K562 (cell line): ENCODE data around the gene GPAT2. TPM values are rescaled to one million over a fixed set of nuclear protein-coding genes. Genes with fewer than 3 reads are reported as not detected.
"Not testable (repeated sequence)": the region's sequence is repeated elsewhere in the genome, so short reads cannot be mapped to it uniquely, and the experiment has no call there.

ENCODE experiments used
- ATAC-seq: fragments of 200-7000 bp; cut with Tn5 transposase; 3 replicates; pipeline ENCODE4 v1.9.1; 2020; ENCODE audit warnings: moderate library complexity
- BruUV-seq: library from RNA; stranded (reverse); fragments of 400-500 nt; replicated peaks from 2 replicates; lab custom pipeline; 2021; lab: Mats Ljungman, UMichigan
- CTCF ChIA-PET: fragments of 300-600 bp; formaldehyde crosslinking; extraction: SDS; loops from one replicate; lab custom pipeline; 2021; ENCODE audit warnings: low intra/inter-chr PET ratio; lab: Yijun Ruan, JAX
- POLR2A ChIA-PET: fragments of 300-600, 350-650 bp; sonication (Branson Sonifier 250); formaldehyde crosslinking; extraction: SDS; loops from one replicate; lab custom pipeline; 2021; ENCODE audit warnings: antibody characterized with exemption, inconsistent platforms; lab: Yijun Ruan, JAX
- DNase-seq, 4 experiments: peaks; one replicate each; pipeline versions ENCODE4 v3.0.0 to v3.0.0-alpha.2; 2011 to 2018; ENCODE audit warnings: low spot score in 3 of 4, mixed read lengths in 3 of 4; ENCODE audit errors: extremely low read depth in 1 of 4
- FAIRE-seq: peaks from 2 replicates; lab custom pipeline; 2011; peaks lifted over from hg19 to GRCh38; lab: Jason Lieb, UNC
- H2AFZ ChIP-seq: 2 replicates; pipeline ENCODE4 v1.6.0; 2011; ENCODE audit warnings: low read depth, low read length, control low read depth, inconsistent platforms
- H3K27ac ChIP-seq: fragments of 200-600 bp; 3 replicates; pipeline ENCODE4 v1.8.0; 2011; ENCODE audit warnings: low read depth, mild to moderate bottlenecking, control low read depth, inconsistent platforms, low read length, moderate library complexity, mixed read lengths; ENCODE audit errors: extremely low read depth
- H3K27me3 ChIP-seq, 2 experiments: fragments of 300-600 bp in 1 of 2; 2 replicates in 1 of 2; 3 replicates in 1 of 2; pipeline versions ENCODE4 v1.6.0 to v1.8.0; 2011; ENCODE audit warnings: inconsistent platforms in 2 of 2, low read length in 2 of 2, mild to moderate bottlenecking in 1 of 2, mixed read lengths in 1 of 2, moderate library complexity in 1 of 2; ENCODE audit not compliant: control insufficient read depth in 2 of 2, insufficient read depth in 2 of 2
- H3K36me3 ChIP-seq: fragments of 300-600 bp; 3 replicates; pipeline ENCODE4 v1.8.0; 2011; ENCODE audit warnings: mild to moderate bottlenecking, low read length, inconsistent platforms; ENCODE audit not compliant: control insufficient read depth, insufficient read depth
- H3K4me1 ChIP-seq, 2 experiments: fragments of 200-600 bp in 1 of 2; replicated peaks in 1 of 2; 2 replicates in 1 of 2; 3 replicates in 1 of 2; pipeline versions ENCODE4 v1.5.1 to v1.8.0; 2011; ENCODE audit warnings: inconsistent platforms in 2 of 2, low read length in 2 of 2, mild to moderate bottlenecking in 1 of 2, mixed read lengths in 1 of 2, moderate library complexity in 1 of 2; ENCODE audit not compliant: control insufficient read depth in 2 of 2, insufficient read depth in 2 of 2
- H3K4me2 ChIP-seq: 2 replicates; pipeline ENCODE4 v1.6.1; 2011; ENCODE audit warnings: low read length, control low read depth, inconsistent platforms, mixed read lengths; ENCODE audit not compliant: insufficient read depth
- H3K4me3 ChIP-seq: fragments of 200-600 bp; sonication (generic), shearing (Covaris generic); 2 replicates; pipeline ENCODE4 v1.5.1; 2016; ENCODE audit warnings: control low read depth, inconsistent platforms
- H3K79me2 ChIP-seq: fragments of 200-600 bp; 3 replicates; pipeline ENCODE4 v1.8.0; 2011; ENCODE audit warnings: low read length, inconsistent platforms; ENCODE audit not compliant: control insufficient read depth, insufficient read depth
- H3K9ac ChIP-seq, 2 experiments: 2 replicates each; pipeline versions ENCODE4 v1.6.0 to v1.6.1; 2011; ENCODE audit warnings: low read depth in 2 of 2, low read length in 2 of 2, control low read depth in 1 of 2, inconsistent platforms in 1 of 2, mild to moderate bottlenecking in 1 of 2, mixed read lengths in 1 of 2; ENCODE audit not compliant: insufficient read depth in 1 of 2
- H3K9me1 ChIP-seq: one replicate; pipeline ENCODE4 v1.6.0; 2011; ENCODE audit warnings: inconsistent platforms, mild to moderate bottlenecking, low read length, moderate library complexity; ENCODE audit not compliant: control insufficient read depth, insufficient read depth
- H3K9me3 ChIP-seq: replicated peaks from 2 replicates; pipeline ENCODE4 v1.5.1; 2011; ENCODE audit warnings: low read depth, low read length, inconsistent platforms; ENCODE audit not compliant: control insufficient read depth, insufficient read depth
- H4K20me1 ChIP-seq: replicated peaks from 2 replicates; pipeline ENCODE4 v1.6.1; 2011; ENCODE audit warnings: low read length, inconsistent platforms, mixed read lengths; ENCODE audit not compliant: control insufficient read depth, insufficient read depth
- ATF3 ChIP-seq, 2 experiments: fragments of 450-650 bp in 1 of 2; sonication (generic) in 1 of 2; formaldehyde crosslinking in 1 of 2; IDR thresholded peaks in 1 of 2; conservative IDR thresholded peaks in 1 of 2; 2 replicates each; pipeline versions ENCODE4 v1.6.1 to v1.8.1; 2016 to 2023; ENCODE audit warnings: mild to moderate bottlenecking in 2 of 2, moderate library complexity in 2 of 2, inconsistent platforms in 1 of 2, missing genetic modification reagents in 1 of 2
- CTBP1 ChIP-seq: fragments of 450-650 bp; IDR thresholded peaks from 2 replicates; pipeline ENCODE4 v1.6.1; 2016; ENCODE audit warnings: borderline replicate concordance
- CTCF ChIP-seq, 3 experiments: IDR thresholded peaks in 2 of 3; conservative IDR thresholded peaks in 1 of 3; 2 replicates each; pipeline ENCODE4 v1.5.1; 2011 to 2012; ENCODE audit warnings: low read length in 3 of 3, mild to moderate bottlenecking in 3 of 3, control low read depth in 2 of 3, improper control_type of control experiment in 1 of 3, inconsistent platforms in 1 of 3, low read depth in 1 of 3, mixed read lengths in 1 of 3, moderate library complexity in 1 of 3; ENCODE audit not compliant: insufficient read depth in 2 of 3
- CTCFL ChIP-seq: IDR thresholded peaks from 2 replicates; pipeline ENCODE4 v1.6.1; 2011; ENCODE audit warnings: borderline replicate concordance, low read depth, mild to moderate bottlenecking, moderate library complexity, low read length; ENCODE audit not compliant: insufficient read depth, poor library complexity, severe bottlenecking
- L3MBTL2 ChIP-seq: fragments of 450-650 bp; IDR thresholded peaks from 2 replicates; pipeline ENCODE4 v1.6.1; 2016; ENCODE audit warnings: mild to moderate bottlenecking, moderate library complexity
- MAZ ChIP-seq, 2 experiments: fragments of 450-650 bp in 1 of 2; sonication (generic) in 1 of 2; formaldehyde crosslinking; IDR thresholded peaks in 1 of 2; conservative IDR thresholded peaks in 1 of 2; 2 replicates each; pipeline versions ENCODE4 v1.4.0 to v1.5.0; 2020; ENCODE audit warnings: mild to moderate bottlenecking in 1 of 2, missing genetic modification reagents in 1 of 2
- NRF1 ChIP-seq, 2 experiments: fragments of 450-650 bp; IDR thresholded peaks in 1 of 2; conservative IDR thresholded peaks in 1 of 2; 2 replicates each; pipeline ENCODE4 v1.6.1; 2014; ENCODE audit warnings: mild to moderate bottlenecking in 2 of 2
- RAD21 ChIP-seq, 2 experiments: fragments of 250-450 bp in 1 of 2; fragments of 450-650 bp in 1 of 2; sonication (Bioruptor Pico) in 1 of 2; formaldehyde crosslinking in 1 of 2; IDR thresholded peaks in 1 of 2; conservative IDR thresholded peaks in 1 of 2; 2 replicates each; pipeline versions ENCODE4 v1.4.0 to v1.8.0; 2020 to 2022; ENCODE audit warnings: mild to moderate bottlenecking in 2 of 2, moderate library complexity in 1 of 2
- RFX1 ChIP-seq: fragments of 450-650 bp; IDR thresholded peaks from 2 replicates; pipeline ENCODE4 v1.6.1; 2016; ENCODE audit warnings: mild to moderate bottlenecking, moderate library complexity
- THAP12 ChIP-seq: fragments of 250-450 bp; sonication (Bioruptor Pico); IDR thresholded peaks from 2 replicates; pipeline ENCODE4 v1.9.0; 2021; ENCODE audit warnings: mild to moderate bottlenecking, inconsistent platforms
- YY1 ChIP-seq, 3 experiments: IDR thresholded peaks; 2 replicates each; pipeline ENCODE4 v1.6.1; 2011; ENCODE audit warnings: low read length in 2 of 3, mild to moderate bottlenecking in 2 of 3, moderate library complexity in 2 of 3, borderline replicate concordance in 1 of 3, control low read depth in 1 of 3, low read depth in 1 of 3; ENCODE audit not compliant: insufficient read depth in 3 of 3, insufficient replicate concordance in 2 of 3, control insufficient read depth in 1 of 3, insufficient read length in 1 of 3; ENCODE audit errors: extremely low read depth in 1 of 3
- WGBS: fragments of 100-300 bp; shearing (Covaris generic); methylation state at CpG from one replicate; pipeline ENCODE4 v1.1.6; 2016; ENCODE audit warnings: low coverage, mixed read lengths; ENCODE audit not compliant: insufficient coverage; ENCODE audit errors: missing lambda C conversion rate; 5-methylcytosine and 5-hydroxymethylcytosine counted together
- in situ Hi-C: fragments of 300-500 bp; cut with MboI; formaldehyde crosslinking; loops from 4 replicates; pipeline ENCODE4 v1.15.0; 2018; ENCODE audit warnings: inconsistent platforms, mixed read lengths
- intact Hi-C: fragments of 100-400 bp; cut with micrococcal nuclease; formaldehyde crosslinking; loops from 2 replicates; pipeline ENCODE4 v1.14.2; 2022
- polyA plus RNA-seq, 8 experiments: library from polyadenylated mRNA; depleted of rRNA in 4 of 8; stranded (reverse) in 5 of 8; unstranded in 3 of 8; fragments of >200 nt; fragmentation: Nextera tagmentation in 2 of 8; fragmentation: Illumina TruSeq in 1 of 8; extraction: Ambion mirVana in 2 of 8; extraction: Trizol in 1 of 8; gene quantifications; 2 replicates each; pipeline versions ENCODE4 v1.2.1 to v1.2.3, GENCODE V29; 2011 to 2014; ENCODE audit warnings: inconsistent platforms in 1 of 8, missing spikeins in 1 of 8
- total RNA-seq, 7 experiments: library from RNA; depleted of rRNA in 6 of 7; stranded (reverse); fragments of >200 nt in 6 of 7; fragmentation: Illumina TruSeq in 2 of 7; extraction: Trizol in 2 of 7; gene quantifications; 2 replicates each; pipeline versions ENCODE4 v1.2.1 to v1.2.3, GENCODE V29; 2011 to 2021; ENCODE audit warnings: low replicate concordance in 1 of 7

Gene GPAT2
- total and polyA plus RNA-seq, 9 of the 15 experiments (the other 6 are each of a cell fraction or from before 2014, with no cell fraction given): 0.01 to 1.2 (median 0.22) TPM; not detected in 3

GRCh38 chr2:96011129-96011455 is 23.6 kb downstream of the GPAT2 start:
- DNase-seq: peak in 1 of 4 experiments; percentile 64
- TF ChIP-seq CTCFL (peak; percentile 68), MAZ (CRISPR knock-in tag; conservative IDR thresholded peaks at IDR 0.05 in 1 of 2, IDR thresholded peaks at IDR 0.05 in 1 of 2) (peak in 1 of 2 experiments; percentile 27; a peak in 1 of 4 replicates), YY1 (IDR thresholded peaks at IDR 0.05; ENCODE audit: borderline replicate concordance in 1 of 3, control insufficient read depth in 1 of 3, extremely low read depth in 1 of 3, insufficient read depth in 3 of 3, insufficient read length in 1 of 3, insufficient replicate concordance in 2 of 3, low read depth in 1 of 3, low read length in 2 of 3) (peak in 1 of 3 experiments; percentile 19), ATF3 (IDR thresholded peaks at IDR 0.05) (0 out of 2 replicates have a peak, but pooled peaks have one; percentile 11), L3MBTL2 (peak; percentile 45; the same call in 1 of the 2 replicates), CTCF (IDR thresholded peaks at IDR 0.05 in 2 of 3, conservative IDR thresholded peaks at IDR 0.05 in 1 of 3; ENCODE audit: insufficient read depth in 2 of 3, low read depth in 1 of 3, low read length in 3 of 3) (peak; percentile 39 to 42 (median 42); a peak in 5 of 6 replicates), RAD21 (CRISPR knock-in tag; conservative IDR thresholded peaks at IDR 0.05 in 1 of 2, IDR thresholded peaks at IDR 0.05 in 1 of 2) (peak; percentile 20 to 23; a peak in 2 of 4 replicates), THAP12 (peak; percentile 18; the same call in 1 of the 2 replicates), NRF1 (conservative IDR thresholded peaks at IDR 0.05 in 1 of 2, IDR thresholded peaks at IDR 0.05 in 1 of 2) (peak; percentile 66 to 75), RFX1 (0 out of 2 replicates have a peak, but pooled peaks have one; percentile 11), CTBP1 (0 out of 2 replicates have a peak, but pooled peaks have one; percentile 21)
- not testable (repeated sequence) for TF ChIP-seq ATF3 (CRISPR knock-in tag; conservative IDR thresholded peaks at IDR 0.05)

More at GRCh38 chr2:96011129-96011455, 23.6 kb downstream of the GPAT2 start:
- H3K36me3 ChIP-seq, intact Hi-C loops, CTCF ChIA-PET, H3K9me3 ChIP-seq, H3K4me1 ChIP-seq, POLR2A ChIA-PET, H3K27ac ChIP-seq, BruUV-seq, H4K20me1 ChIP-seq, H3K79me2 ChIP-seq, H3K27me3 ChIP-seq, H3K9me1 ChIP-seq: not testable (repeated sequence)
- ATAC-seq (peak; percentile 84), FAIRE-seq (peak; percentile 72)
- Histone ChIP-seq H2AFZ (0 out of 2 replicates have a peak overlapping the region, but pooled peaks have one; percentile 32), H3K4me2 (peak overlapping the region; percentile 70), H3K4me3 (peak overlapping the region; percentile 34), H3K9ac (peak overlapping the region in 1 of 2 experiments; percentile 84; a peak in 1 of 4 replicates)
- 6% methylated on average over 4 of the region's 4 CpGs for WGBS
- in situ Hi-C loops: loop anchor here (5.0 to 25.0 kb wide), 3 partner anchors 224 to 1081 kb away; partner anchors contain the start of genes FAHD2B and NEURL3
